Mucosa of rectum (tissue), 2 donors: ENCODE measurements around the gene SYNGR2.

ENCODE experiments used
- H3K27ac ChIP-seq, 2 donors: one replicate each; pipeline ENCODE4 v1.7.0; 2013; ENCODE audit warnings: inconsistent platforms in 2 of 2, low read depth in 2 of 2, low read length in 2 of 2
- H3K27me3 ChIP-seq, 2 donors: one replicate each; pipeline ENCODE4 v1.7.0; 2013; ENCODE audit warnings: low read length in 2 of 2; ENCODE audit not compliant: control insufficient read depth in 2 of 2, insufficient read depth in 2 of 2
- H3K36me3 ChIP-seq, 2 donors: one replicate each; pipeline ENCODE4 v1.7.0; 2013; ENCODE audit warnings: low read length in 2 of 2; ENCODE audit not compliant: control insufficient read depth in 2 of 2, insufficient read depth in 2 of 2
- H3K4me1 ChIP-seq, 2 donors: one replicate each; pipeline ENCODE4 v1.7.0; 2013; ENCODE audit warnings: low read length in 2 of 2, mild to moderate bottlenecking in 1 of 2; ENCODE audit not compliant: control insufficient read depth in 2 of 2, insufficient read depth in 2 of 2
- H3K4me3 ChIP-seq, 2 donors: one replicate each; pipeline ENCODE4 v1.7.0; 2013; ENCODE audit warnings: low read length in 2 of 2
- H3K9ac ChIP-seq, 2 donors: one replicate each; pipeline ENCODE4 v1.7.0; 2013; ENCODE audit warnings: low read length in 2 of 2, low read depth in 1 of 2, mild to moderate bottlenecking in 1 of 2
- H3K9me3 ChIP-seq, 2 donors: one replicate each; pipeline ENCODE4 v1.7.0; 2013; ENCODE audit warnings: low read length in 2 of 2; ENCODE audit not compliant: control insufficient read depth in 2 of 2
- donor health status: healthy.
- donor health status: Normal muscosa, but diverticular disease.

Gene SYNGR2

DNA sequence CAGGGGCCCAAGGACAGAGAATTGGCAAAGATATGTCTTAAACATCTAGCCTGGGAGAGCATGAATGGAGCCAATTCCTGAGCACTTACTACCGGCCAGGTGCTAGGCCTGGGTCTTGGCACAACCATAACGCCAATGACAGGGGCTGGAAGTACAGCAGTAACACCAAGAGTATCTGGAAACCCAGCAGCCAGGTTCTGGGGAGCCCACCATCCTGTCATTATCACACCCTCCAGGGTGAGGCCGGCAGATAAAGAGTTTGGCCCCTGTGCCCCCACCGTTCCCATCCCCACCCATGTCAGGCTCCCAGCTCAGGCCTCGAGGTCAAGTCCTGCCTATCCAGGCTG lies 38.3 kb upstream of the SYNGR2 start:
- peaks cover 0 to 6% of the 10 kb centered on the region in 2 donors for H3K36me3 ChIP-seq
- peak overlapping the region; percentile 48 to 90 for H3K27ac ChIP-seq
- H3K4me3 ChIP-seq = peak overlapping the region; percentile 41 to 50
- no peaks in the 10 kb centered on the region for H3K9me3 ChIP-seq
- H3K9ac ChIP-seq = no peak overlapping the region
- H3K4me1 ChIP-seq = peaks cover 43 to 48% of the 10 kb centered on the region in 2 donors
- H3K27me3 ChIP-seq = no peaks in the 10 kb centered on the region

DNA sequence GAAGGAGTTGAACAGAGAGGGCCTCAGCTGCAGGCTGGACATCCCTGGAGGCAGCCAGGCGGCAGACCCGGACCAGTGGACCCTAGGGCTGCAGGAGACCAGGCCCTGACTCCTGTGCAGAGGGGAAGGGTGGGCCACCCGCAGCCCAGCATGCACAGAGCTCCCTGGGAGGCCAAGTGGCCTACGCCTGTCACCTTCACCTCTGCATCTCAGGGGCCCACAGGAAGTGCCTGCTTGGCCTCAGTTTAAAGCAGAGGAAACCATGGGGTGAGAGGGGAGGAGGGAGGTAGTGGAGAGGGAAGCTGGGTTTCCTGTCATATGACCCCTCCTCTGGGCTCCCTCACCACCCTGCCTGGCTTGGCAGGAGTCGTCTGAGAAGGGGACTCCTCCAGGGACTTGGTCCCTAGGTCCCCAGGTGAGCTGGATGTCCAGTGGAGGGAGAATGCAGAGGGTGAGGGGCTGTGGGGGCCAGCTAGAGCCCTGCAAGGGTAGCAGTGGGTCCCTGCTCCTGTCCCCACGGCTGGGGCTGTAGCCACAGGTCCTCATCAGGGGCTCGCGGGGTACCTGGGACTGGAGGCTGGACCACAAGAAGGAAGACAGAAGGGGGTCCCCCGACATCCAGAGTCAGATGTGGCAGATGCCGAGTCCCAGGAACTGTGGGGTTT lies 37.8 kb upstream of the SYNGR2 start, which contains the start of gene TMC8:
TSS of gene TMC8 (plus strand) at position 335 of the 665 bp plus-strand sequence. CDS start 818 bp downstream, outside the sequence.
- Histone ChIP-seq H3K9me3 (no peaks in the 10 kb centered on the region), H3K9ac (peak within 1 kb of the TSS; percentile 18 to 41), H3K4me1 (peaks cover 40 to 48% of the 10 kb centered on the region in 2 donors), H3K27ac (peak within 1 kb of the TSS; percentile 48 to 90), H3K27me3 (no peaks in the 10 kb centered on the region), H3K36me3 (peaks cover 0 to 7% of the 10 kb centered on the region in 2 donors), H3K4me3 (peak within 1 kb of the TSS; percentile 41 to 70)

DNA sequence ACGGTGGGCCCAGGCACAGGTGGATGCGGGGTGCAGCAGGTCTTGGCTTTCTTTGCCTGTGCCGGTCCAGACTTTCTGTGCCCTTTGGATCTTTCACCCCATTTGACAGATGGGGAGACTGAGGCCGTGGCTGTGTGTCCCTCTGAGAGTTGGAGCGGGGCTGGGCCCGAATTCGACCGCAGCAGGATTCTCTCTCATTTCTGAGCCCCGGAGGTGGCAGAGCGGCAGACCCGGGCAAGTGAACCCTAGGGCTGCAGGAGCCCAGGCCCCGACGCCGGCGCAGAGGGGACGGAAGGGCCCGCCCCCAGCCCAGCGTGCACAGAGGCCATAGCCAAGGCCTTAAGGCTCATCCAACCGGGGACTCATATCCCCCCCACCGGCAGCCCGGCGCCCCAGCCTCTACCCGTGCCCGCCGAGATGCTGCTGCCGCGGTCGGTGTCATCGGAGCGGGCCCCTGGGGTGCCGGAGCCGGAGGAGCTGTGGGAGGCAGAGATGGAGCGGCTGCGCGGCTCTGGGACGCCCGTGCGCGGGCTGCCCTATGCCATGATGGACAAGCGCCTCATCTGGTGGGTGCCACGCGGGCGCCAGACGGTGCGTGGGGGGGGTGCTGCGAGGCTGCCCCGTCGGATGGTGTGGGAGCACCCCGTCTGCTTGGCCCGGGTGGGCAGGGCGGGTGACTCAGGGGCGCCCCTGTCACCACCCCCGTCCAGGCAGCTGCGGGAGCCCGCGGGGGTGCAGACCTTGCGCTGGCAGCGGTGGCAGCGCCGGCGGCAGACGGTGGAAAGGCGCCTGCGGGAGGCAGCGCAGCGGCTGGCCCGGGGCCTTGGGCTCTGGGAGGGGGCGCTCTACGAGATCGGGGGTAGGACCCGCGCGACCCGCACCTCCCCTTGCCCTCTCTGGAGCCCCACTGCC lies 37.0 kb upstream of the SYNGR2 start:
- Histone ChIP-seq H3K4me1 (peaks cover 35 to 41% of the 10 kb centered on the region in 2 donors), H3K9me3 (no peaks in the 10 kb centered on the region), H3K27me3 (no peaks in the 10 kb centered on the region), H3K27ac (peak overlapping the region; percentile 48 to 90), H3K9ac (peak overlapping the region; percentile 18 to 41), H3K36me3 (peaks cover 0 to 7% of the 10 kb centered on the region in 2 donors), H3K4me3 (peak overlapping the region; percentile 46 to 70)

DNA sequence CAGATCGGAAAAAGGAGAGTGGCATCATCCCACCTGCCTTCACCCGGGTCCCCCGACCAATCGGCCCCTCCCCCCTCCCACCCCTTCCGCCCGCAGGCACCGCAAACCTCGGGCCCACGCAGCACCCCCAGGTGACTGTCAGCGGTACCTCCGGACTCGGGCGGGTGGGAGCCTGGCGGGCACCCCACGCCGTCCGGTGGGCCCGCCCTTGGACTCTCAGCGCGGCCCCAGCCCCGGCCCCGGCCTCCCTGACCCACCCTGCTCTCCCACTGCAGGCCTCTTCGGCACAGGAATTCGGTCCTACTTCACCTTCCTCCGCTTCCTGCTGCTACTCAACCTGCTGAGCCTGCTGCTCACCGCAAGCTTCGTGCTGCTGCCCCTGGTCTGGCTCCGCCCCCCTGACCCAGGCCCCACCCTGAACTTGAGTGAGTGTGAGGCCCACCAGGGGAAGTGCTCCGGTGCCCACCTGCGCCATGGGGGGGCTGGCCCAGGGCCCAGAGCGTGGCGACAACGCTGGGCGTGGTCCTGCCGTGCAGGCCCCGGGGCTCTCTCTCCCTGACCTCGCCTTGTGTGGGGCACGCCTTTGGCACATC lies 36.2 kb upstream of the SYNGR2 start:
- no peaks in the 10 kb centered on the region for H3K27me3 ChIP-seq
- peaks cover 30 to 38% of the 10 kb centered on the region in 2 donors for H3K4me1 ChIP-seq
- peak overlapping the region; percentile 3 to 90 for H3K27ac ChIP-seq
- H3K9me3 ChIP-seq = no peaks in the 10 kb centered on the region
- peaks cover 0 to 7% of the 10 kb centered on the region in 2 donors for H3K36me3 ChIP-seq
- peak overlapping the region; percentile 46 to 48 for H3K4me3 ChIP-seq
- H3K9ac ChIP-seq = peak overlapping the region in 1 of 2 donors; percentile 14

DNA sequence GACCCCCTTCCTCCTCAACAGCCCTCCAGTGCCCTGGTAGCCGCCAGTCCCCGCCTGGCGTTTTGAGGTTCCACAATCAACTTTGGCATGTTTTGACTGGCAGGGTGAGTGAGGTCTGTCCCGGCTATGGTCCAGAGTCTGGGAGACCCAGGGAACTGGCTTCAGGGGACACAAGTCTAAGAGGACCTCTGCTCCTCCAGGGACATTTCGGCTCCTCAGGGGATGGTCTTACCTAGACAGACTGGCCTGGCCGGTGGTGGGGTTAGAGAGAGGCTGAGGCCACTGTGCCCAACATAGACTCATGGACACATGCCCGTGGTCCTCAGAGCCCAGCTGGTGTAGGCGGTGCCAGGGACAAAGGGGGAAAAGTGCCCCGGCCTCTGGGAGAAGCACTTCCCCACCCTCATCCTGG lies 35.6 kb upstream of the SYNGR2 start:
- H3K9ac ChIP-seq = no peak overlapping the region
- no peaks in the 10 kb centered on the region for H3K27me3 ChIP-seq

DNA sequence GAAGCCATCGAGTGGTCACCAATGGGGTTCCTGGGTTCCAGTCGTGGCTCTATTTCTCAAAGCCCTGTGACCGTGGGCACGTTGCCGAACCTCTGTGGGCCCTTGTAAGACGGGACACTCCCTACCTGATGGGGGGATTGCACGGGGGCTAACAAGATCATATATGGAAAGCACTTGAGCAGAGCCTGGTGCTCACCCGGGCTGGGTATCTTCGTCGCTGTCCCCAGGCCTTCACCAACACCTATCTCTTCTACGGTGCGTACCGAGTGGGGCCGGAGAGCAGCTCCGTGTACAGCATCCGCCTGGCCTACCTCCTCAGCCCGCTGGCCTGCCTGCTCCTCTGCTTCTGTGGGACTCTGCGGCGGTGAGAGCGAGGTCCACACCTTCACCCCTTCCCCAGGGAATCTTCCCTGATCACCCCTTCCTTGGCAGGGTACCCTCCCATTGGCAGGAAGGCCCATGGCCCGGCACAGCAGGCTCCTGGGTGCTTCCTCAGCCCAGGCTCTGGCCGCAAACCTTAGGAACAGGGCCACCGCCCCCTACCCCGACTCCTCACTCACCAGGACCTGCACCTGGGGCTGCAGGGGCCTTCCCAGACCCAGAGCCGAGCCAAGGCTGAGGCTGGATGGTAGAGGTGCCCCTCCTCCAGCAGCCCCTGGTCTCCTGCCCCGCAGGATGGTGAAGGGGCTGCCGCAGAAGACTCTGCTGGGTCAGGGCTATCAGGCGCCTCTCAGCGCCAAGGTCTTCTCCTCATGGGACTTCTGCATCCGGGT lies 35.0 kb upstream of the SYNGR2 start:
- Histone ChIP-seq H3K9me3 (no peaks in the 10 kb centered on the region), H3K4me1 (peaks cover 29 to 38% of the 10 kb centered on the region in 2 donors), H3K4me3 (peak overlapping the region in 1 of 2 donors; percentile 37), H3K27me3 (no peaks in the 10 kb centered on the region), H3K9ac (no peak overlapping the region), H3K36me3 (peaks cover 0 to 7% of the 10 kb centered on the region in 2 donors), H3K27ac (peak overlapping the region in 1 of 2 donors; percentile 90)

More for the DNA sequence above, 35.6 kb upstream of the SYNGR2 start:
- Histone ChIP-seq H3K4me1 (peaks cover 31 to 38% of the 10 kb centered on the region in 2 donors), H3K27ac (peak overlapping the region in 1 of 2 donors; percentile 90), H3K4me3 (peak overlapping the region; percentile 1 to 48), H3K36me3 (peaks cover 0 to 7% of the 10 kb centered on the region in 2 donors), H3K9me3 (no peaks in the 10 kb centered on the region)

DNA sequence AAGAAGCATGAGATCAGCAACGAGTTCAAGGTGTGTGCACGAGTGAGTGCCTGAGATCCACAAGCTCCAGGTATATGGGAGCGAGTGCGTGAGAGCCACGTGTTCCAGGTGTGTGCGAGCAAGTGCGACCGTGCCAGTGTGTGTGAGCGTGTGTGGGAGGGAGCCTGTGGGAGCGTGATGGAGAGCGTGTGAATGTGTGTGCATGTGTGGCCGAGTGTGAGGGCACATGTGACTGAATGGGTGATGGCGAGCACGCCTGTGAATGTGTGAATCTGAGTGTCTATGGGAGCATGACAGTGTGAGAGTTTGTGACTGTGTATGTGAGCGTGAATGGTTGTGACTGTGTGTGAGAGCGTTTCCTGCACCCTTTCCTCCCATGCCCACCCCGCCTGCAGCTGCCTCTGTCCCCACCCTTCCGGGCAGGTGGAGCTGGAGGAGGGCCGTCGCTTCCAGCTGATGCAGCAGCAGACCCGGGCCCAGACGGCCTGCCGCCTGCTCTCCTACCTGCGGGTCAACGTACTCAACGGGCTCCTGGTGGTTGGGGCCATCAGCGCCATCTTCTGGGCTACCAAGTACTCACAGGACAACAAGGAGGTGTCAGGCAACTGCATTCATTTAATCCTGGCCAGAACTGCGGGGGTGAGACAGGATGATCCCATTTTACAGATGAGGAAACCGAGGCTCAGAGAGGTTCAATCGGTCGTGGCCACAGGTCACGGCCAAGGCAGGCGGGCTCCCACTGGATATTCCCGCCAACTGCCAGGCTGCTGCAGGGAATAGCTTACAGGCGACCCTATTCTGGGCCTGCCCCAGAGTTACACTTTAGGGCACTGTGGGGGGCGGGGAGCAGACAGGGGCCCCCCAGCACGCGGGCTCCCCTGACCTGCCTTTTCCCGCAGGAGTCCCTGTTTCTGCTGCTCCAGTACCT lies 34.1 kb upstream of the SYNGR2 start:
- Histone ChIP-seq H3K27ac (peak overlapping the region in 1 of 2 donors; percentile 90), H3K9me3 (no peaks in the 10 kb centered on the region), H3K9ac (no peak overlapping the region), H3K27me3 (no peaks in the 10 kb centered on the region), H3K4me1 (peaks cover 24 to 36% of the 10 kb centered on the region in 2 donors), H3K36me3 (peaks cover 0 to 7% of the 10 kb centered on the region in 2 donors), H3K4me3 (peak overlapping the region in 1 of 2 donors; percentile 37)

DNA sequence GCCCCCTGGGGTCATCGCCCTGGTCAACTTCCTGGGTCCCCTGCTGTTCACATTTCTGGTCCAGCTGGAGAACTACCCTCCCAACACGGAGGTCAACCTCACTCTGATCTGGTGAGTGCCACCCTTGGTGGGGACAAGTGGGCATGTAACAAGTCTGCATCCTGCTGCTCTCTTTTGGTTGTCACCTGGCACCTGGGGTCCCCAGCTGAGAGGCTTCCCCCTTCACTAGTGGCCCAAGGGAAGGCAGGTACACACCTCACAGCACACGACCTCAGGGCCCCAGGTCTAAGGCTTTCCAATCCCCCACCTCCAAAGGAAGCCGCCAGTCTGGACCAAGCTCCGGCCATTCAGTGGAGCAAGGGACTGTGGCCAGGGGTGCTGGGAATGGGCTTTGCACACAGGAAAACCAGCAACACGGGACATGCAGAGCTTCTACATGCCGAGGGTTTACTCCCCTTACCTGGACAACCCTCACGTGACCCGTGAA lies 33.4 kb upstream of the SYNGR2 start:
- Histone ChIP-seq H3K36me3 (peaks cover 0 to 7% of the 10 kb centered on the region in 2 donors), H3K4me1 (peaks cover 17 to 30% of the 10 kb centered on the region in 2 donors), H3K27ac (no peak overlapping the region), H3K9me3 (no peaks in the 10 kb centered on the region), H3K9ac (no peak overlapping the region), H3K27me3 (no peaks in the 10 kb centered on the region), H3K4me3 (no peak overlapping the region)
